OCI-LY1 (cell line): ENCODE results near the gene ZNF728.

Experiments
- CTCF ChIP-seq: fragments of 200-600 bp; sonication (generic), shearing (Covaris generic); IDR thresholded peaks from 2 replicates; pipeline ENCODE4 v1.5.1; 2017; ENCODE audit warnings: mild to moderate bottlenecking, antibody characterized with exemption, low read length, moderate library complexity, mixed read lengths
- EZH2 ChIP-seq: fragments of 200-600 bp; sonication (generic), shearing (Covaris generic); IDR thresholded peaks from 2 replicates; pipeline ENCODE4 v1.8.0; 2017; ENCODE audit warnings: borderline replicate concordance, mixed run types, mild to moderate bottlenecking, antibody characterized with exemption, low read length, moderate library complexity, mixed read lengths

DNA sequence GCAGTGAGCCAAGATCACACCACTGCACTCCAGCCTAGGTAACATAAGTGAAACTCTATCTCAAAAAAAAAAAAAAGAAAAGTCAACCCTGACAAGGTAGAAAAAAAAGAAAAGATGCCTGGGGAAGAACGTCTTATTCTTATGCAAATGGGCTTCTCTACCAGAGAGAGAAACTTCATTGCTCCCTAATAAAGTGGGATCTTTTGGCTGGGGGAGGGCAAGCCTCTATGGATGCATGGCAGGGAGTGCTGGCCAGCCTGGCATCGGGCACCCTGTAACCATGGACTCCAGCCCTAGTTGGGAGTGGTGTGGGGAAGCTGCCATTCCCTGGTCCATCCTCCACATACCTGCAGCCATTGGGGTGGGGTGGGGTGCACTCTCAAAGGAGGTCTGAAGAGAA lies 30.7 kb upstream of the ZNF728 start:
- TF ChIP-seq CTCF: no peak
- TF ChIP-seq EZH2: no peak
